GM19099 (cell line): Measurements from ENCODE around the gene ATP11C.

Source experiments
- POLR2A ChIP-seq: IDR thresholded peaks from 3 replicates; pipeline ENCODE4 v1.6.1; 2011; ENCODE audit warnings: low read depth; ENCODE audit not compliant: insufficient read length; ENCODE audit errors: extremely low read depth

ATP11C gene

DNA sequence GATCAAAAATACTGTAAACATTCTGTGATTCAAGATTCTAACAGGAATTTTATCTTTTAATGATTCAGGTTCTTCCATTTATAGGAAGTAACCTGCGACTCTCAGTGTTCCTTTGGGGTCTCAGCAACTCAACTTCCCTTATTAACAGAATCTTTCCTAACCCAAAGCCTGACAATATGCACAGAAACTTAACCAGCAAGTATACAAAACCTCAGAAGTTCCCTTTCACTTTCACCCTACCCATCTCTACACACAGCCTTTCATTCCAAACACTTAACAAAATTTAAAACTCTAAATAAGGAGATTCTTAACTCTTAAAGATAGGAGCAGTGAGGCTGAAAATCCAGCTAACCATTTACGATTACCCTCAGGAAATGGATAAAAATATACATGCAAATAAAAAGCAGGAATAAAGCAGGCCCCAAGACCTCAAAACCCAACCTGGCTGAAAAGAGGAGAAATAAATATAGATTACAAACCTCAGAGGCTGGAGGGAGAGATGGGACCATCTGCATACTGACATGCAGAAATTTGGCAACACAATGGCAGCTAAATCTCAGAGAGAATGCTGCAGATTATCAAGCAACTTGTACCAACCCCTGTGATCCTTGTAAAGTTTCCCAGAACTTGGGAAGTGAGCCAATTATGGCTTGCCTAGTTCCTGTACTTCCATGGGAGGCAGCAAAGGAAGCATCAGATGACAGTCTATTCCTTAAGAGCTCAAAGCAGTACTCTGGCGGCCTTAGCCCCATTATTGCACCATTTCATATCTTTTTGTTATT lies 101.0 kb downstream of the ATP11C start:
- no peak for TF ChIP-seq POLR2A

- TF ChIP-seq POLR2A, result no peak
Measured at GRCh38 chrX:139831017-139831416, 101.8 kb downstream of the ATP11C start.

- no peak for TF ChIP-seq POLR2A
Measured at GRCh38 chrX:139828830-139829229, 104.0 kb downstream of the ATP11C start.

GRCh38 chrX:139828033-139828432 lies 104.8 kb downstream of the ATP11C start:
- TF ChIP-seq POLR2A, result no peak

GRCh38 chrX:139826065-139827044 lies 106.5 kb downstream of the ATP11C start:
- no peak for TF ChIP-seq POLR2A

- no peak for TF ChIP-seq POLR2A
Measured at GRCh38 chrX:139825618-139826017, 107.2 kb downstream of the ATP11C start.

DNA sequence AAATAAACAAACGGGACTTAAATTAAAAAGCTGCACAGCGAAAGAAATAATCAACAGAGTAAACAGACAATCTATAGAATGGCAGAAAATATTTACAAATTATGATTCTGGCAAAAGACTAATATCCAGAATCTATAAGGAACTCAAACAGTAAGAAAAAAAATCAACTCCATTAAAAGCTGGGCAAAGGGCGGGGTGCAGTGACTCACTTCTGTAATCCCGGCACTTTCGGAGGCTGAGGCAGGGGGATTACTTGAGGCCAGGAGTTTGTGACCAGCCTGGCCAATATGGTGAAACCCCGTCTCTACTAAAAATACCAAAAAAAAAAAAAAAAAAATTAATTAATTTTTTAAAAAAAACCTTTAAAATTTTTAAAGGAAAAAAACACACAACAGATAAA lies 109.0 kb downstream of the ATP11C start:
- TF ChIP-seq POLR2A, result no peak

DNA sequence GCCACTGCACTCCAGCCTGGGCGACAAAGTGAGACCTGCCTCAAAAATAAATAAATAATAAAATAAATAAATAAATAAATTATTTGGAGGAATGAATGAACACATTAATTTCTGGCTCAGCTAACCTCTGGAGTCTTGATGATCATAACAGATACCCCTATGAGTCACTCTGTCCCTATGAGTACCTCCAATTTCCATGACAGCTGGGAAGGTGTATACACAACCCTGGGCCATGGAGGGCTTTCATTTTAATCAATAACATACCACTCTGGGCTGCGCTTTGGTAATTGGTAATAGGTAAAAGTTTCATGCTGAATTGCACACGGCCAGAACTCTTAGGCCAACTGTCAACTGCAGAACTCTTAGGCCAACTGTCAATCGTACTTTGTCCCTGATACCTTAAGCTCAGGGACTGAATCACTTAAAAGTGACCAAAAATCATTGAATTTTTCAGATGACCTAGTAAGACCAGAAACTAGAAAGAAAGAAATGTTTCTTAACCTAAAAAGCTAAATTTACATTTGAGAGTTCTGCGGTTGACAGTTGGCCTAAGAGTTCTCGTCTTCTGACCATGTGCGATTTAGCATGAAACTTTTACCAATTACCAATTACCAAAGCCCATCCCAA lies 112.4 kb downstream of the ATP11C start:
- TF ChIP-seq POLR2A, result no peak

GRCh38 chrX:139816204-139816603 lies 116.6 kb downstream of the ATP11C start:
- no peak for TF ChIP-seq POLR2A

- TF ChIP-seq POLR2A, result no peak
Measured at GRCh38 chrX:139815771-139816170, 117.1 kb downstream of the ATP11C start.

GRCh38 chrX:139811942-139812629 lies 120.8 kb downstream of the ATP11C start:
- no peak for TF ChIP-seq POLR2A

- TF ChIP-seq POLR2A, result no peak
Measured at GRCh38 chrX:139804482-139804881, 128.4 kb downstream of the ATP11C start.

GRCh38 chrX:139803224-139803623 lies 129.6 kb downstream of the ATP11C start:
- no peak for TF ChIP-seq POLR2A

- no peak for TF ChIP-seq POLR2A
Measured at GRCh38 chrX:139802048-139802447, 130.8 kb downstream of the ATP11C start.

DNA sequence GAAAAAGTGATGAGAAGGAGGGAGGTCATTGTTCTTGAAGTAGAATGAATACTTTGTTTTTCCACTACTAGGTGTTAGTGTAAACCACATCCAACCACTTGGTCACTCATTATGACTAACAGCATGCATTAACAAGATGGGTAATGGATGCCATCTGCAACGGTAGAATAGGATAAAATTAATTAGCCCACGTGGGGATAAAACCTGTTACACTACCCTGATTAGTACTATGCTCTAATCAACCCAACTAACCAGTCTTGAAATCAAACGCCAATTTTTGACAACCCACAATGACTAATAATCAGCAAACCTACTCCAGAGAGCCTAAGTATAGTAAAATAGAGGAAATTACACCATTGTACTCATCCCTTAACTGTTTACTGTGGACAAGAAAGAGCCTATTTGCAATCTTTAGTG lies 131.4 kb downstream of the ATP11C start:
- TF ChIP-seq POLR2A, result no peak
